COR-L47 (cell line): ENCODE results near the gene FARS2.

ENCODE experiments used
- DNase-seq: peaks from one replicate; lab custom pipeline; 2025; lab: John Stamatoyannopoulos, UW

The FARS2 gene

DNA sequence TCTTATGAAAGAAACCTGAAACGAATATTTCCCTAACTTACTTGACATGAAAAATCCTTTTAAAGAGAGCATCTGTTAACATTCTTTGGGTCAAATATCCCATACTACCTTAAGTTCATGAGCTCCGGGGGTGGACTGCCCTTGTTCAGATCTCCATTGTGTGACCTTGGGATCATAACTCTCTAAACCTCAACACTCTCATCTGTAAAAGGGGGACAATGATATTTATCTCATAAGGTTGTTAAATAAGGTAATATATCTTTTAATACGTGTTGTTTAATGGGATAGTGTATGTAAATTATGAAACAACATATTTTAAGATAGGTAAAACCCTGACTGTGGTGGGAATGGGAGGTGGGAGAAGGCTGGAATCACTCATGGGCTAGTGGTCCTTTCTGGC is 326.3 kb downstream of the FARS2 start:
- DNase-seq = no peak

DNA sequence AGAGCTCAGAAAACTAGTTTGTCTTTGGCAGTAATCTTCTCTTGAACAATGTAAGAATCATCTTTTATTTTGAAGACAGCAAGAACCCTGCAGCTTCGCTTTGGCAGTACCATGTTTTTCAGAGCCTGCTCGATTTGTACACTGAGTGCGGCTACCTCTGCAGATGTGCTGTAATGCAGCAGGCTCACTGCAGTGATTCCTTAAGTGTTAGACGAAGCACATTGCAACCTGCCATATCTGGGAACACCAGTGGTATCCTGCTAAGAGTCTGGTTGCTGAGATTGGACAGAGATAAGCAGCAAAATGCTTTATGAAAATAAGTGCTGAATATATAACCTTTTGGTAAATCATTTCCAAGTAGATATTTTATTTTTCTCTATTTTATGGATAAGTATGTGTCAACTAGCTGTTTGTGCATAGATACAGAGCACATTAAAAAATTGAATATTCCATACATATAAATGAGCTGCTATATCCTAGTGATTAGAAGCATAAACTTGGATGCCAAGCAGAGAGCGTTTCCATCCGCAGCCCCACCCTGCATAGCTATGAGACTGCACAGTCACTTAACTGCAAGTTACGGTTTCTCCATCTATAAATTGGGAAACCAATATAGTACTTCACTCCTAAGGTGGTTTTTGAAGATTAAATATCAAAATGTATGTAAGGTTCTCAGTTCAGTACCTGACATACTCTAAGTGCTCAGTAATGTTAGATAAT is 328.3 kb downstream of the FARS2 start:
- no peak for DNase-seq

DNA sequence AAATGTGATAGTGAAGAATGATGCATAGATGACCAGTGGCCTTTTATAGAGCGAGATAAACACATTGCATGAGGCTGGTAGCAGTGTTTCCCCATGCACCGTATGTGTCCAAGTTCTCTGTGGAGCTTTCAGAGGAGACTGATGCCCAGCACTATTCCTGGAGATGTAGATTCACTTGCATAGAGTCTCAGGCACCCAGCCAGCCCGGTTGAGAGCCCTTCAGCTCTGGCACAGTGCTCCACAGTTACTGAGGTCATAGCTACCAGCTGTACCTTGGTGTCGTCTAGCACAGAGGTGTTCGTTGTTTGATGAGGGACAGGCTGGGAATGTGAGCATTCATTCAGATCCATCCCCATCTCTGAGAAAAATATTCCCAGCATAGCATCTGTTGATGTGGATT is 328.9 kb downstream of the FARS2 start:
- no peak for DNase-seq

DNA sequence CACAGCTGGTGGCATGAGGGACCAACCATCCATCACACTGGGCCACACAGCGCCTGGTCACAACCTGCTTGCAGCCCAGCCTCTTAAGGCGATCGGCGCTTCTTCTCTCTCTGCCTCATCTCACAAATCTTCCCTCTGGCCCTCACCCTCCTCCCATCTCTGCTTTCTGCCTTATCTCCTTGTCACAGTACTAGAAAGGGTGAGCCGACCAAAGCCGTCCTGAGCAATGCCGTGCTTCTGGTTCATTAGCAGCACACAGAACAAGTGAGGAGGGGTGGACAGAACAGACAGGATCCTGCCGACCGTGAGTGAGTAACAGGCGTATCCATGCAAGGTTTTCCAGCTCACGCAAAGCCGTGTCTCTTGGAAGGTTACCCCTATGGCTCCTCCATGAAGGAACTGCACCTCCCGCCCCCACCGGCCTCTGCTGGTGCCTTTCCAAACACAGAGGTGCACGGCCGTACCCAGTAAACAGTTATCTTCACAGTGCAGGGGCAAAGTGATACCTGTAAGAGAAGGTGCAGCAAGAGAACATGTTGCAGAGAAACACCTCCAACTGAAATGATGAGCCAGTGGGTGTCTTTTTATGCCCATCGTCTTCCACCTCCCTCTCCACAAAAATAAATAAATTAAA is 331.7 kb downstream of the FARS2 start:
- no peak for DNase-seq

DNA sequence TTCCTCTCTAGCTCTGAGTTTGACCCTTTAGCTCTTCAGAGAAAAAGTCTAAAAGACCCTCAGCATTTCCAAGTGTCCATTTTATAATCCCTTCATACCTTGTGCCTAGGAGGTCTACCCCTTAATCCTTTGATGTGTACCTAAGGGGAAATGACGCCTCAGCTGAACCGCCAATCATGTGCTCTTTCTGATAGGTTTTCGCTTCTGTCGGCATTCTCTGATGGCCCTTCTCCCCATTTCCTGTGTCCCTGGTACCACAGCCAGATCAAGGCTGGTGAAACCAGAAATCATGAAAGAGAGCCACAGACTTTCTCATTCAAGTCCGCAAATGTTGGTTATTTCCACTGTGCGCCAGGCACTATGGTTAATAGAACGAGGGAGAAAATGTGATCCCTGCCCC is 333.9 kb downstream of the FARS2 start:
- no peak for DNase-seq

DNA sequence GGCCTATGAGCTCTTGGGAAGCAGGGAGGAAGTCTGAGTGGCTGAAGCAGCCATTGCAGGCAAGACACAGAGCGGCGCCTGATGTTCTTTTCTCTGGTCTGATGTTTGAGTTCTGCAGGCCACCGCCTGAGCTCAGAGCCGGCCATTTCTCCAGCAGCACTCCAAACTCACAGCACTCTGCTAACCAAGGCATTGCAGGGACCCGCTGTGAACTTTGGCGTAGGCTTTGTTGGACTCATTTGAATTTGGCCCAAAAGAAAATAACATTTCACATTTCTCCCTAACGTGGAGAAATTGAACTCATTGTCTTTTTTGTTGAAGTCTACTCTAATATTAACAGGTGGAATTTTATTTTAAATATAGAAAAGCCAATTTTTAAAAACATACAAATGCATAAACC is 336.1 kb downstream of the FARS2 start:
- no peak for DNase-seq

DNA sequence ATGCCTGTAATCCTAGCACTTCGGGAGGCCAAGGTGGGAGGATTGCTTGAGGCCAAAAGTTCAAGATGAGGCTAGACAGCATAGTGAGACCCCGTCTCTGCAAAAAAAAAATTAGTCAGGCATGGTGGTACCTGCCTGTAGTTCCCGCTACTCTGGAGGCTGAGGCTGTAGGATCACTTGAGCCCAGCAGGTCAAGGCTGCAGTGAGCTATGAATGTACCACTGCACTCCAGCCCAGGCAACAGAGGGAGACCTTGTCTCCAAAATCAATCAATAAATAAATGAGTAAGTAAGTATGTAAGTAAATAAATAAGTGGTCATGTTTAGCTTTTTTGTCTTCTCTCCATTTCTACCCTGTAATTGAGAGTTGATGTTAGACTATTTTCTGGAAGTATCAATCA is 336.8 kb downstream of the FARS2 start:
- DNase-seq = no peak

DNA sequence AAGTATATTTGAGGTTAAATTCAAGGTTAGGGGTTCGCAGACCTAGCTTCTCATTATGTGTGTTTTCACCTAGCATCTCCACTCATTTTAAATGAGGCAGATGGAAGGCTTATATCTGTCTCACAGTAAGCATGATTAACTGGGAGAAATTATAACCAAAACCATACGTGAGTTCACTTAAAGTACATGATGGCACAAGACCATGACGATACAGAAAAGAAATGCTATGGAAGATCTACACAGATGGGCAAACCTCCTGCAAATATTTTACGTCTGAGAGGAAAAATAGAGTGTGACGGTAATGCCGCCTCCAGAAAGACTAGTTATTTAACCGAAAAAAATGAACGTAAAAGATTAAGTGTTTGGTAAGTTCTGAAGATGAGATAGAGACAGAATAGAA is 337.8 kb downstream of the FARS2 start:
- no peak for DNase-seq

DNA sequence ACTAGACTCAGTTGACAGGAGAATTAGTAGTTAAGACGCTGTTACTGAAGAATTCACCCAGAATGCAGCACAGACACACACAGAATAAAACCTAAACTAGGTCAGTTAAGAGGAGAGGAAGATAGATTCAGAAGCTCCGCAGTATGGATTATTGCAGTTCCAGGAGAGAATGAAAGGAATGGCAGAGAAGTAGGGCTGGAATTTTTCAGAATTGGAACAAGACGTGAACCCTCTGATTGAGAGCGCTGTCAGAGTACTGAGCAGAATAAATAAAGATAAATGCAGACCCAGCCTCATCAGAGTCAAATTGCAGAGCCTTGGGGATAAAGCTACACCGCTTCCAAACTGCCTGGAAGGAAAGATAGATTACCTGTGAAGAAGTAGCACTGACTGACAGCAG is 344.6 kb downstream of the FARS2 start:
- no peak for DNase-seq

DNA sequence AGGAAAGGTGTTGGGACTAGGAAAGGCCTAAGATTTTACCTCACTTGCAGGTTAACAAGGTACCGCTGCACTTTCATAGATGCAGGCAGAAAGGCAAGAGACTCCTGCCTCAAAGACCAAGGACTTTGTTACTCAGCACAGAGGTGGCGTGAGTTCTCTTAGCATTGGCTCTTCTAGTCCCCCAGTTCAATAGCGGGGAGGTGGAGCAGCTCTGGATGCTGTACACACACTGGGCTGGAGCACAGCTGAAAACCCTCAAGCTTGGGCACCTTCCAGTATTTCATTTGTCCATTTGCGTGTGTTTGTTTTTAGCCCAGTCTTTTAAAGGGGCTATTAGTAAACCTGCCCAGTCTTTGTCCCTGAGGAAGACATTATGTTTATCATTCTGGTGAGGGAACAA is 345.2 kb downstream of the FARS2 start:
- DNase-seq = peak; percentile 59

DNA sequence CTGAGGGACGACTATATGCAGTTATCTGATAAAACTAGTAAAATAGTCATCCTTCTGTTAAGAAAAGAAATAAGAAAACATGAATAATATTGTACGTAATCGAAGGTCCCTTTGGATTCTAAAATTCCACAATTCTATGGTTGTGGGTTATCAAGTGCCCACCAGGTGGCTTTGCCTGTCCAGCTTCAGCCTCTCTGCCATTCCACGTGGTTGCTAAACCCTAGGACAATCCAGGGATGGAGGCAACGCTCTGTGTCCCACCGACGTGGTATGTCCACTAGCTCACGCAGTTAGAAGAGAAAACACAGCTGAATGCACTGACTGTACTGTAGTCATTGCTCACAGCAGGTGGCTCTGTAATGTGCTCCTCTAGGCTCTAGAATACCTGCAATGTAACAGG is 349.3 kb downstream of the FARS2 start:
- no peak for DNase-seq

DNA sequence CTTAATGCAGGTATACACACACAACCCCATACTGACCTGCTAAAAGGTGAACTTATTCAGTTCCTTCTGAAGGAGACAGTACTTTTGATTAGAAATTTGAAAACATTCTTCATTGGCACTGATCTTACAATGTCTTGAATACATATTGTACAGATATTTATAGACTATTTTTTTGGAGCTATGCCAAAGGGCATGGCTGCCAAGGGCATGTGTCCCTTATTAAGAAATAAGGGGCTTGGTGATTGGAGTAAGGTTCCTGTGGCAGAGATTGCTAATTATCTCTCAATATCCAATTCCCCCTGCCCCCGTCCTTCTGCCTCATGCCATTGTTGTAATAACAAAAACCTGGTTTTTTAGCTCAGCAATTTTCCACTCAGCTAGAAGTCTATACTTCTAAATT is 355.9 kb downstream of the FARS2 start:
- no peak for DNase-seq

DNA sequence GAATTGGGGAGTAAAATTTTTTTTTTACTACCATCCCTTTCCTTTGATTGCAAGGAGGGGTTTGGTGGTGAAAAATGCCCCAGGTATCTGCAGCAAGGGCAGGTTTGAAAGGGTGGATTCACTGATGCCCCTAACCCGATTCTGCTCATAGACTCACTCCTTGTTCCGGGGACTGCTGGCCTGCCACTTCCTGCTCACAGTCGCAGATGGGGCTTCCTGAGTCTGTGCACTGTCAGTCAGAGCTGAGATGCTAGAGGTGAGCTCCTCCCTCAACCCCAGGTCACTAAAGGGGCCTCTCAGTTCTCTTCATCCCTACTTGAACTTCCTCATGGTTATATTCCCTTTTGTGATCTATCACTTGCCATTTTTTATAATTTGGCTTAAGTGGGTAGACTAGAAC is 357.9 kb downstream of the FARS2 start:
- no peak for DNase-seq

DNA sequence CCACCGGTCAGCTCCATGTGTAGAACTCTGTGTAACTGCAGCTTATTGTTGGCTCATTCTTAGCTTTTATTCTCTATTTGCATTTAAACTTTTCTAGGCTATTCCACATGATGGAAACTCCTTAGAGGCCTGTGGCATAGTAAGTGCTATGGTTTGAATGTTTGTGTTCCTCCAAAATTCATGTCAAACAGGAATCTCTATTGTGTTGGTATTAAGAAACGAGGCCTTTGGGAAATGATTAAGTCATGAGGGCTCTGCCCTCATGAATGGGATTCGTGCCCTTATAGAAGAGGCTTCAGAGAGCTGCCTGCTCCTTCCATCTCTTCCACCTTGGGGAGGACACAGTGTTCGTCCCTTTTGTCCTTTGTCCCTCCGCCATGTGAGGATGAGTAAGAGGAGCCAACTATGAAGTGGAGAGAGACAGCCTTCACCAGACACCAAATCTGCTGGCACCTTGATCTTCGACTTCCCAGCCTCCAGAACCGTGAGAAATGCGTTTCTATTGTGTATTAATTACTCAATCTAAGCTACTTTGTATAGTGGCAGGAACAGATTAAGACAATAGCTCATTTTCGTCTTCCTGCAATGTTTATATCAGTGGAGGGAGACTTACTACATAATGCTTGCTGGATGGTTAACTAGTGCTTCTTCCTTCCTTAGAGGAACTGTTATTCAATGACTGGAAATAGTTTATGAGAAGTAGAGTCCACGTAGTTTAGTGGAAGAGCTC is 361.1 kb downstream of the FARS2 start:
- DNase-seq = no peak

DNA sequence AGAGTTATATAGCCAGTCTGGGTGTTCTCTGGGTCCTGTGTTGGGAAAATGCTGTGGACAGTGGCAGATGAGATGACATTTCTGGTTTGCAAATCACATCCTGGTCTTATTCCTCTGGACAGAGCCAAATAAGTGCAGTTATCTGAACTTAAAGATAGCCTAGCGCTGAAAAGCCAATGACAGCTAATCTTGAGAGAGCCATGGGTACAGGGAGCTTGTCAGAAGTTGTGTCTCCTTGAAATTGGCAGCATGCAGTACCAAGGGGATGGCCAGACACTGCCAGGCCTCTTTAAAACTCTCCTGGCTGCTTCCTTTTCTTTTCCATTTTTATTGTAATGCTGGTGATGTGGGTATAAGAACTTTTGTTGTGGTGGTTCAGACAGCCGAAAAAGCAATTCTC is 362.5 kb downstream of the FARS2 start:
- DNase-seq = no peak

DNA sequence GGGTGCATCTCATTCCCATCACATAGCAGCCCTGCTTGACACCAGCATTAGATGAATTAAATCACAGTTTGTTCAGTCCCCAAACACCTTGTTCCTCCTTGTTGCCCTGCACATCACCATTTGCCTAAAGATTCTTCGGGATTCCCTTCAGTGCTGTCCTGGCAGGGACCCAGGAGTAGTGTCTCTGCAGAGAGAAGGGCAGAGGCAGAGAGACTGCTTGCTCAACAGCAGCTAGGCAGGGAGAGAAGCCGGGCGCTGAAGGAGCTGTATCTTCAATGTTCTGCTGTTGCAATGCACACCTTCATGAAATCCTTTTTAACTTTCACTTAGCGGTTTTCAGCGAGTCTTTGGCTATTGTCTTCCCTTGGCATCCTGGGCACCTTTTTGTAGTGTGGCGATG is 362.9 kb downstream of the FARS2 start:
- no peak for DNase-seq

DNA sequence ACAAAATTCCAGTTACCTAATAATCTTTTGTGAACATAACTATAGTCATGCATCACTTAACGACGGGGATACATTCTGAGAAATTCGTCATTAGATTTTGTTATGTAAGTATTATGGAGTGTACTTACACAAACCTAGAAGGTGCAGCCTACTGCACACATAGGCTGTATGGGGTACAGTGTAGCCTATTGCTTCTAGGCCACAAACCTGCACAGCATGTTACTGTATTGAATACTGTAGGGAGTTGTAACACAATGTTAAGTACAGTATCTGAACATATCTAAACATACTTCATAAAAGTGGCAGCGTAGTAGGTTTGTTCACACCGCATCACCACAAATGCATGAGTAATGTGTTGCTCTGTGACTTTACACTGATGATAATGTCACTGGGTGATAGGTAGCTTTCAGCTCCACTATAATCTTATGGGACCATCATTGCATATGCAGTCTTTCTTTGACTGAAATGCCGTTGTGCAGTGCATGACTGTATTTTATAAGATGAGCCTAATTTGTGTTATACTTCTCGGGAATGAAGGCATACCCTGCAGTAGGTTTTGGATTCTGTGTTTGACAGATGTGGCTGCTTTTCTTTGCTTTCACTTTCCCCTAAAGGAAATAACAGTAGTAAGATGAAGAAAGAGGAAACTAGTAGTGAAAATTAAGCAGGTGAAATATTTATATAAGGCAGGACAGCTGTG is 365.6 kb downstream of the FARS2 start:
- DNase-seq = no peak

DNA sequence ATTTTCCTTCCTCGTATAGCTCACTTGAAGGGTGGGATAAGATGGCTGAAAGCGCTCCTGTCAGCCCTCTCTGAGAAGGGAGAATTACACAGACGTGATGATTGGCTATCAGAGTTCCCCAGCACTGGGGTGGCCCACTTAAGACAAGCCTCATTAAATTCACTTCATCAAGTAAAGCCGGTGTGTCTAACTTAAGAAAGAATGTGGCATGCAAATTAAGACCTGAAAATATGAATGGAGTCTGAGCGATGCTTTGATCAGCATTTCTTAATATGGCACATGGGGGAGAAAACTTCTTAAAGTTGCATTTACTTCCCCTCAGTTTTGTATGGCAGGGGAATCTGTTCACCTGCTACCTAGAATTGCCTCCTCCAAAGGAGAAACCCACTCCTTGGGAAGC is 369.3 kb downstream of the FARS2 start:
- no peak for DNase-seq

DNA sequence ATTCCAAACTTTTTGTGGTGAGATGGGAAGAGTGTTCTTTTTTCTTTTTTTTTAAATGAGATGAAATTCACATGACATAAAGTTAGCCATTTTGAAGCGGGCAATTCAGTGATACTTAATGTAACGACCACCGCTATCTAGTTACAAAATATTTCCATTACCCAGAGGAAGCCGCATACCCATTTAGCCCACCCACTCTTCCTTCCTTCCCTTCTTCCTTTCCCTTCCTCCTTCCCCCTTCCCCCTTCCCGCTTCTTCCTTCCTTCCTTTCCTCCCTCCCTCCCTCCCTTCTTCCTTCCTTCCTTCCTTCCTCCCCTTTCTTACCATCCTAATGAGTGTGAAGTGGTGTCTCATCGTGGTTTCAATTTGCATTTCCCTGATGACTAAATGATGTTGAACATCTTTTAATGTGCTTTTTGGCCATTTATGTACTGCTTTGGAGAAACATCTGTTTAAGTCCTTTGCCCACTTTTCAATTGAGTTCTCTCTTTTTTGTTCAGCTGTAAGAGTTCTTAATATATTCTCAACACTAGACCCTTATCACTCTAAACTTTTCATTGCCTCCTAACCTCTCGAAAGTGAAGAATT is 371.1 kb downstream of the FARS2 start:
- no peak for DNase-seq

DNA sequence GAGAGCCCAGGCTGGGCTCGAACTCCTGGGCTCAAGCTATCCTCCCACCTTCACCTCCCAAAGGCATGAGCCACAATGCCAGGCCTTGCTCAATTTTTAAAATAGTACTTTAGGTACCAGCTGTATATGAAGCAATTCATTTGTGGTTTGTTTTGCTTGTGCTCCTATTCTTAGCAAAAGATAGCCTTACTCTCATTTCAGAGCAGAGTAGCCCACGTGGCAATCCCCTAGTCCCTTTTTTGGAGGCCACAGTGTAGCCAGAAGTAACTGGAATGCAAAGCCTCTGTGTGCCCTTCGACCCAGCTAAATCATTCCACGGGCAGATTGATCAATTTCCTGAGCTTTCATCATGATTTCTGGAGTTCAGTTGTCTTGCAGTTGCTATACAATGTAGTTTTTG is 373.2 kb downstream of the FARS2 start:
- no peak for DNase-seq

DNA sequence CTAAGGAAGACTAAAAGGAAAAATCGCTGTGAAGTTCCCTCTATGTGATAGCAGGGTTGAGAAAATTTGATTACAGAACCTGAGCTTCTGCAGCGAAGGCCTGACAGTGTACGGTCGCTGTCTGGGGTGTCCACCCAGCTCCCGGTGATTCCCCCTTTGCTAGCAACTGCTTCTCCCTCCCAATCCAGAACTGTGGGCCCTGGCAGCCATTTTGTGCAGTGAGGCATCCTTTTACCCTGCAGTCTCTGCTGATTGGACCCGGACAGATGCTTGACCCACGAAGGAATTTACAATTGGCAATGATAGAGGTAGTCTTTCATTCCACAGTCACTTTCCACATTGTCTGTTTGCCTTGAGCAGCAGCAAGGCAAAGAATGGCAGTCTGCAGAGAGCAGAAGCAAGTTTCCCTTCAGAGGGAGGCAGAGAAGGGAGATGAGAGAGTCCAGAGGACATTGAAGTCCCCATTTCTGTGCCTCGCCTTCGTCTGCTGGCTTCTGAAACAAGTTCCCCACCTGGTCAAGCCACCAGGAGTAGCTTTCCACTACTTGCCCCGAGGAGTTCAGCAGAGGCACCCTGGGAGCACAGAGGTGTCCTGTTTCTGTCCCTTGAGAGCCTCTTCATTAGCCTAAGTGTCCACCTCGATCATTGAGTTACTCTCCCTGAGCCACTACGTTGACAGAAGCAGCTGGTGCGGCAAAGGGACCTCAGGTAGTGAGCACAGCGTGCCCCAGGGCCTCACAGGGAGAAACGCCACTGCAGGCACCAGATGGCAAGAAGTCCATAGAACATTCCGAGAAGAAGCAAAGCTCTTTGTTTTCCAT is 375.1 kb downstream of the FARS2 start:
- no peak for DNase-seq

DNA sequence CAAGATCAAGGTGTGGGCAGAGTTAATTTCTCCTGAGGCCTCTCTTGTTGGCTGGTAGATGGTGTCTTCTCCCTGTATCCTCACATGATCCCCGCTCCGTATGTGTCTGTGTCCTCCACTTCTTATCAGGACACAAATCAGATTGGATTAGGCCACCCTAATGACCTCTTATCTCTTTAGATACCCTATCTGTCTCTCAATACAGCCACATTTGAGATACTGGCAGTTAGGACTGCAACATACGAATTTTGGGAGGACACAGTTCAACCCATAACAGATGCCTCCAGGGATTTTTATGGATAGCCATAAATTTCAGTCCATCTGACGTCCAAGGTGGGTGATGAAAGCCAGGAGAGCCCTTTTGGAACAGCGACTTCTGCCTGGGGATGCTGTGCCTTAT is 376.4 kb downstream of the FARS2 start:
- no peak for DNase-seq
